ENCODE results near the gene SLC4A1.

Gene SLC4A1

DNA sequence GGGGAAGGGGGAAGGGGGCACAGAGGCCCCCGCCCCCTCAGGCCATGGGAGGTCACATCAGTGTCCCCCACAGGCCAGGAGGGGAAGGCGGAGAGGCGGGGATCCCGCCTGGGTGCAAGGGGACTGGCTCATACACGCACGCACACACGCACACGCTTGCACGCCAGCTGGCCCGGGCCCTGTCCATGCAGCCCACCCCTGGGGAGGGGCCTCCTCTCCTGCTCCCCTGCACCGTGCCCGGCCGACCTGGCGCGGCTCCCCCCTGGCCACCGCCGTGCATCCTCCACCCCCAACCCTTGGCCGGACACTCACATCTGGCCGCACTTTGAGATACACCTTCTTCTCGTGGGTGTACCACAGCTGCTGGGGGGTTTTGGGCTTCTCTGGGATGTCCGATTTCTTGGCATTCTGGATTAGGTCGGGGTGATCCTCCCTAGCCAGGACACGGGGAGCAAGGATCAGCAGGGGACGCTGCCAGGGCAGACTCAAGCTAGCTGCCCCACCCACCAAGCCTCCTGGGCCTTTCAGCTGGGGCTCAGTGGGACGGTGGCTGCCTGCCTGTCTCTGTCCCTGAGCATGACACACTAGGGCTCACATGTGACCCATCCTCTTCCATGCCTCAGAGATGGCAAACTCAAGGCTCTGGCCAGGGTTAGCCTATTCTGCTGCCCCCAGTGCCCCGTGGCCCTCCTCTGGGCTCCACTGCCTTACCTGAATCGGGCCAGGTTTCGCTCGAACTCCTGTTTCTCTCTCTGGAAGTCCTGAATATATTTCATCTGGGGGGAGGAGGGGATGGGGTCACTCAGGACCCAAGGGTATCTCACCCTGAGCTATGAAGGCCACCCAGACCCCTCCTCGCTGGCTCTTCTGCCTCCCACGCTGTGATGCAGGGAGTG lies 55.2 kb downstream of the SLC4A1 start:
- TF ChIP-seq, protein P1, sequence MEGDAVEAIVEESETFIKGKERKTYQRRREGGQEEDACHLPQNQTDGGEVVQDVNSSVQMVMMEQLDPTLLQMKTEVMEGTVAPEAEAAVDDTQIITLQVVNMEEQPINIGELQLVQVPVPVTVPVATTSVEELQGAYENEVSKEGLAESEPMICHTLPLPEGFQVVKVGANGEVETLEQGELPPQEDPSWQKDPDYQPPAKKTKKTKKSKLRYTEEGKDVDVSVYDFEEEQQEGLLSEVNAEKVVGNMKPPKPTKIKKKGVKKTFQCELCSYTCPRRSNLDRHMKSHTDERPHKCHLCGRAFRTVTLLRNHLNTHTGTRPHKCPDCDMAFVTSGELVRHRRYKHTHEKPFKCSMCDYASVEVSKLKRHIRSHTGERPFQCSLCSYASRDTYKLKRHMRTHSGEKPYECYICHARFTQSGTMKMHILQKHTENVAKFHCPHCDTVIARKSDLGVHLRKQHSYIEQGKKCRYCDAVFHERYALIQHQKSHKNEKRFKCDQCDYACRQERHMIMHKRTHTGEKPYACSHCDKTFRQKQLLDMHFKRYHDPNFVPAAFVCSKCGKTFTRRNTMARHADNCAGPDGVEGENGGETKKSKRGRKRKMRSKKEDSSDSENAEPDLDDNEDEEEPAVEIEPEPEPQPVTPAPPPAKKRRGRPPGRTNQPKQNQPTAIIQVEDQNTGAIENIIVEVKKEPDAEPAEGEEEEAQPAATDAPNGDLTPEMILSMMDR (IDR thresholded peaks at IDR 0.05; ENCODE audit: insufficient read depth, low read depth, low read length, missing control alignments), result no peak
- DNase-seq (ENCODE audit: low read depth), result peak; percentile 22
- H3K4me3 ChIP-seq (ENCODE audit: low read depth, low read length), result no peak overlapping the region

DNA sequence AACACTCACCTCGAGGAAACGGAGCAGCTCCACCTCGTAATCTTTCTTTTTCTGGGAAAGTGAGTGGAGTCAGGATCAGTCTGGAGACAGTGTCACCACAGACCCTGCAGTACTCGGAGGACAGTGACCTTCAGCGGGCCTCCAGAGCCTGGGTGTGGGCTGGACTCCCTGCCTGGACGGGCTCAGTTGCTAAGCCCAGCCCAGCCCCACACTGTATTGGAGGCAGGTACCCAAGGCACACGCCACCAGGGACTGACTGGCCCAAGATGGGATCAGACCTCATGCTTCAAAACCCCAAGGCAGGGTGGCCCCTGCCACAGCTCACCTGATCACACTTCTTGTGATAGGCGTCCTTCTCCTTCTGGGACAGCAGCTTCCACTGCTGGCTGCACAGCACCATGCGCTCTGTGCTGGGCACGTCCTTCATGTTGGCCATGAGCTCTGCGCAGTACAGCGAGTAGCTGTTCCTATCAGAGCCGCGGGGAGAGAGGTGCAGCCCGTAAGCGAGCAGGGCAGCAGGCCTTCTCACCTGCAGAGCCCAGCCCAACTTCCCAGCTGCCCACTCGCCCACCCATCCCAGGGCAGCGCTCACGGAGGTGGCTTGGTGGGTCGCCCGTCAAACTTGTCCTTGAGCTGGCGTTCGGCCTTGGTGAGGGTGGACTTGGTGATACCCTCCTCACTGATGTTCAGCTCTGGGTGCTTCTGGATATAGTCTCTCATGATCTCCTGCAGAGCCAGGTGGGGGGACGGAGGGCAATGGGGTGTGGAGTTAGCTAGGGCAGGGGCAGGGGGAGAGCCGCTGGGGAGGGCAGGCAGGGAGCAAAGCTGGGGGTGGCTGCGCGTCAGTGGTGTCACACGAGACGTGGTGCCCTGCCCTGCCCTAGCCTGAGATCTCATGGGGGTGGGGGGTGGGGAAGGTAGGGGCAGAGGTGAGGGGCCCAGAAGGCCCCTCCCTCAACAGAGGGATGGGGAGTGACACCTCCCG lies 56.4 kb downstream of the SLC4A1 start:
- no peak overlapping the region for H3K4me3 ChIP-seq (ENCODE audit: low read depth, low read length)
- DNase-seq (ENCODE audit: low read depth), result no peak
- TF ChIP-seq, protein P1 (IDR thresholded peaks at IDR 0.05; ENCODE audit: insufficient read depth, low read depth, low read length, missing control alignments), result no peak

DNA sequence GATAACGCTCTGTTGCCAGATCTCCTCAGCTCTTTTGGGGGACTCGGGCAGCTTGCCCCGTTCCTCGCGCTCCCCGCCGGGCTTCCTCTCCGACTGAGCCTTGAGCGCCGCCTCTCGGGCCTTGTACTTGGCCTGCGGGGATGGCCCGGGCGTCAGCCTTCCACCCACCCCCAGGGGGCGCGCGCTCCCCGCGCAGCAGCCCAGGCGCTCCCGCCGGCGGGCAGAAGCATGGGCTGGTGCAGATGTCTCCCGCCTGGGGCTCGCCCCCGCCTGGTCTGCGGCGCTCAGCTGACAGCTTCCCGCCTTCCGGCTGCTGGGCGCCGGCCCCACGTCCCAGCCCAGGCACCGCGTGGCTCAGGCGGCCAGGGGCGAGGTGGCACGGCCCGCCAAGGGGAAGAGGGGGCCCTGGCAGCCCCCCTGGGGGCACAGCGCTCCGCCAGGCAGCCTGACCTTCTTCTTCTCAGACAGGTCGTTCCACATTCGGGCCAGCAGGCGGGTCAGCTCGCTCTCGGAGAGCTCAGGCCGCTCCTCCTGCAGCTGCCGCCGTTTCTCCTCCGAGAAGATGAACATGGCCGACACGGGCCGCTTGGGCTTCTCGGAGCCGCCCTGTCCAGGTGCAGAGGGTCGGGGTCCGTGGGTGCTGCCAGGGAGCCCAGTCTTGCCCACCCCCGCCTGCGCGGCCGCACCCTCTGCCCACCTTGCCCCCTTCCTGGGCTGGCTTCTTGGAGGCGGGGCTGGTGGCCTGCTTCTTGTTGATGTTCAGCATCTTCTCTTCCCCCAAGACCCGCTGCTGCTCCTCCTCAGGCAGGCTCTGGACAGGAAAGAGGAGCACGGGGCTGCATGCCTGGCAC lies 57.4 kb downstream of the SLC4A1 start:
- H3K4me3 ChIP-seq (ENCODE audit: low read depth, low read length), result peak overlapping the region; percentile 46
- DNase-seq (ENCODE audit: low read depth), result peak; percentile 95
- TF ChIP-seq, protein P1 (IDR thresholded peaks at IDR 0.05; ENCODE audit: insufficient read depth, low read depth, low read length, missing control alignments), result peak; percentile 99

DNA sequence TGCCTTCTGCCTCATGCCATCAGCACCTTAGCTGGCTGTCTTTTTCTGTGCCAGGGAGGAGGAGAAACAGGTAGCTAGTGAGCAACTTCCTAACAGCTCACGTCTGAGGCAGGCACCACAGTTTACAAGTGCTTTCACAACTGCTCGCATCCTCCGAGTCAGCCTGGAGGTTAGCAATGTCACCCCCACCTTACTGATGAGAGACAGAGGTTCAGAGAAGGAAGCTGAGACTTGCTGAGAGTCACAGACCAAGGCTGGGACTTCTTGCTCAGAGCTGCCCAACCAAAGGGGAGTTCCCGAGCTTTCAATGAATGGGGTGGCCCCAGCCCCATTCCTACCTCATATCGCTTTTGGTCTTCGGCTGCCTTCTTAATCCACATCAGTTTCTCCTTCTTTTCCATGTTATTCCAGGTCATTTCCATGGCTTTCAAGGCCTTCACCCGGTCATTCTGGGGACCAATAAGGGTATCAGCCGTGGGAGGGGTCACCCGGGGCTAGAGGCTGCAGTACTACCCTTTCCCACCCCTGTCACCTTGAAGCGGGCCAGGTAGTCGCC lies 58.1 kb downstream of the SLC4A1 start:
- peak overlapping the region; percentile 46 for H3K4me3 ChIP-seq (ENCODE audit: low read depth, low read length)
- TF ChIP-seq, protein P1 (IDR thresholded peaks at IDR 0.05; ENCODE audit: insufficient read depth, low read depth, low read length, missing control alignments), result no peak
- peak; percentile 72 for DNase-seq (ENCODE audit: low read depth)

DNA sequence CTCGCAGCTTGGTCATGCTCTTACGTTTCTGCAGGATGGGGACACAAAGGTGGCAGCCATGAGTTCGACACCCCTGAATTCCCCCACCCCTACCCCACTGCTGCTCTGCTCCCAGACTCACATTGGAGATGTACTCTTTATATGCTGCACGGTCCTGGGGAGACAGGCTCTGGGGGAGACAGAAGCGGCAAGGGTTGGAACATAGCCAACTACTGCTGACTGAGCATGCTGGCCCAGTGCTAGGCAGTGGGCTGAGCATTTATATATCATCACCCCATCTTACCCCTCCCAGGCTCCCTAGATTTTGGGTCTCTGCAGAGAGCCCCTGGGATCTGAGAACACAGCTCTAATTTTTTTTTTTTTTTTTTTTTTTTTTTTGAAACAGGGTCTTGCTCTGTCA lies 60.2 kb downstream of the SLC4A1 start:
- H3K4me3 ChIP-seq (ENCODE audit: low read depth, low read length), result no peak overlapping the region
- no peak for DNase-seq (ENCODE audit: low read depth)
- TF ChIP-seq, protein P1 (IDR thresholded peaks at IDR 0.05; ENCODE audit: insufficient read depth, low read depth, low read length, missing control alignments), result no peak

DNA sequence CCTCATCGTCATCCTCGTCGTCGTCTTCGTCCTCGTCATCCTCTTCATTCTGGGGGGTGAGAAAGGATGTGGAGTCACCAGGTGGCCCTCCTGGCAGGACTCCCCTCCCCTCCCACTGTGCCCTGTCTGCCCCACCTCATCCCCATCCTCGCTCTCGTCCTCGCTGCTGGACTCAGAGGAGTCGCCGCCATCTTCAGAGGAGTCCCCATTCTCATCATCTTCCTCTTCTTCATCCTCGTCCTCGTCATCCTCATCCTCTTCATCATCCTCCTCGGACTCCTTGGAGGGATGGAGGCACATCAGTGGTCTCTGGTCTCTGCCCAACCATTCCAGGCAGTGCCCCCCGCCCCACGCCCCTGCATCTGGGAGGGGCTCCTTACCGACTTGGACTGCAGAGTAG lies 60.6 kb downstream of the SLC4A1 start:
- TF ChIP-seq, protein P1 (IDR thresholded peaks at IDR 0.05; ENCODE audit: insufficient read depth, low read depth, low read length, missing control alignments), result no peak
- no peak overlapping the region for H3K4me3 ChIP-seq (ENCODE audit: low read depth, low read length)
- no peak for DNase-seq (ENCODE audit: low read depth)

Data from GM12865 (cell line).